HUES6 (cell line): Measurements from ENCODE around the gene PFKP.
"Not testable (repeated sequence)": the region's sequence is repeated elsewhere in the genome, so short reads cannot be mapped to it uniquely, and the experiment has no call there.

Experiments used
- H3K27ac ChIP-seq: 2 replicates; pipeline ENCODE4 v1.7.0; 2013; ENCODE audit warnings: low read depth, mild to moderate bottlenecking, low read length, inconsistent platforms
- H3K27me3 ChIP-seq: 2 replicates; pipeline ENCODE4 v1.6.1; 2013; ENCODE audit warnings: low read length; ENCODE audit not compliant: control insufficient read depth, insufficient read depth
- H3K36me3 ChIP-seq: 2 replicates; pipeline ENCODE4 v1.6.1; 2013; ENCODE audit warnings: low read length; ENCODE audit not compliant: control insufficient read depth, insufficient read depth
- H3K4me1 ChIP-seq: 2 replicates; pipeline ENCODE4 v1.6.1; 2013; ENCODE audit warnings: low read length; ENCODE audit not compliant: control insufficient read depth, insufficient read depth
- H3K4me3 ChIP-seq: 2 replicates; pipeline ENCODE4 v1.5.1; 2013; ENCODE audit warnings: low read depth, low read length
- H3K9ac ChIP-seq: one replicate; pipeline ENCODE4 v1.6.1; 2013; ENCODE audit warnings: mild to moderate bottlenecking, low read length
- H3K9me3 ChIP-seq: 2 replicates; pipeline ENCODE4 v1.6.1; 2013; ENCODE audit warnings: low read depth, low read length; ENCODE audit not compliant: control insufficient read depth, insufficient read depth

Gene PFKP

GRCh38 chr10:3100093-3100792 lies 32.9 kb downstream of the PFKP start:
- no peak overlapping the region for H3K9ac ChIP-seq
- H3K4me1 ChIP-seq = peaks cover 27% of the 10 kb centered on the region
- no peak overlapping the region for H3K27ac ChIP-seq
- no peaks in the 10 kb centered on the region for H3K9me3 ChIP-seq
- no peaks in the 10 kb centered on the region for H3K27me3 ChIP-seq
- H3K36me3 ChIP-seq = peaks cover 60% of the 10 kb centered on the region
- H3K4me3 ChIP-seq = no peak overlapping the region

GRCh38 chr10:3100856-3101640 lies 33.7 kb downstream of the PFKP start:
- H3K27me3 ChIP-seq = no peaks in the 10 kb centered on the region
- peaks cover 68% of the 10 kb centered on the region for H3K36me3 ChIP-seq
- no peak overlapping the region for H3K4me3 ChIP-seq
- H3K4me1 ChIP-seq = peaks cover 19% of the 10 kb centered on the region
- H3K9ac ChIP-seq = no peak overlapping the region
- H3K27ac ChIP-seq = no peak overlapping the region
- H3K9me3 ChIP-seq = no peaks in the 10 kb centered on the region

- H3K36me3 ChIP-seq = peaks cover 79% of the 10 kb centered on the region
- H3K27ac ChIP-seq = peak overlapping the region; percentile 56; the same call in 1 of the 2 replicates
- H3K4me3 ChIP-seq = no peak overlapping the region
- H3K4me1 ChIP-seq = peaks cover 9% of the 10 kb centered on the region
- H3K9me3 ChIP-seq = no peaks in the 10 kb centered on the region
- H3K9ac ChIP-seq = no peak overlapping the region
- no peaks in the 10 kb centered on the region for H3K27me3 ChIP-seq
These were observed 35.5 kb downstream of the PFKP start for GRCh38 chr10:3102720-3103427.

- H3K4me1 ChIP-seq = peaks cover 9% of the 10 kb centered on the region
- peaks cover 85% of the 10 kb centered on the region for H3K36me3 ChIP-seq
- no peaks in the 10 kb centered on the region for H3K9me3 ChIP-seq
- H3K27me3 ChIP-seq = no peaks in the 10 kb centered on the region
- no peak overlapping the region for H3K4me3 ChIP-seq
- peak overlapping the region; percentile 56; the same call in 1 of the 2 replicates for H3K27ac ChIP-seq
- no peak overlapping the region for H3K9ac ChIP-seq
These were observed 36.3 kb downstream of the PFKP start for GRCh38 chr10:3103646-3104045.

- Histone ChIP-seq H3K27me3 (no peaks in the 10 kb centered on the region), H3K4me3 (no peak overlapping the region), H3K27ac (no peak overlapping the region), H3K36me3 (peaks cover 85% of the 10 kb centered on the region), H3K9me3 (no peaks in the 10 kb centered on the region), H3K9ac (no peak overlapping the region), H3K4me1 (peaks cover 9% of the 10 kb centered on the region)
These were observed 37.0 kb downstream of the PFKP start for GRCh38 chr10:3104251-3104918.

- no peak overlapping the region for H3K4me3 ChIP-seq
- H3K27me3 ChIP-seq = no peaks in the 10 kb centered on the region
- H3K4me1 ChIP-seq = peaks cover 9% of the 10 kb centered on the region
- H3K9me3 ChIP-seq = no peaks in the 10 kb centered on the region
- H3K27ac ChIP-seq = no peak overlapping the region
- H3K9ac ChIP-seq = no peak overlapping the region
- peaks cover 83% of the 10 kb centered on the region for H3K36me3 ChIP-seq
These were observed 37.8 kb downstream of the PFKP start for GRCh38 chr10:3105166-3105565.

- Histone ChIP-seq H3K36me3 (peaks cover 83% of the 10 kb centered on the region), H3K9ac (no peak overlapping the region), H3K27me3 (no peaks in the 10 kb centered on the region), H3K4me1 (peaks cover 9% of the 10 kb centered on the region), H3K9me3 (no peaks in the 10 kb centered on the region), H3K4me3 (no peak overlapping the region), H3K27ac (no peak overlapping the region)
These were observed 38.6 kb downstream of the PFKP start for GRCh38 chr10:3105905-3106304.

GRCh38 chr10:3106328-3106727 lies 39.0 kb downstream of the PFKP start:
- H3K4me3 ChIP-seq, H3K27ac ChIP-seq, H3K27me3 ChIP-seq, H3K9me3 ChIP-seq, H3K4me1 ChIP-seq, H3K9ac ChIP-seq: not testable (repeated sequence)
- peaks cover 83% of the 10 kb centered on the region for H3K36me3 ChIP-seq

GRCh38 chr10:3106928-3107425 lies 39.6 kb downstream of the PFKP start:
- H3K4me1 ChIP-seq = peaks cover 9% of the 10 kb centered on the region
- no peaks in the 10 kb centered on the region for H3K27me3 ChIP-seq
- H3K9me3 ChIP-seq = no peaks in the 10 kb centered on the region
- peaks cover 85% of the 10 kb centered on the region for H3K36me3 ChIP-seq
- H3K4me3 ChIP-seq = no peak overlapping the region
- no peak overlapping the region for H3K27ac ChIP-seq
- H3K9ac ChIP-seq = no peak overlapping the region

GRCh38 chr10:3107426-3107961 lies 40.1 kb downstream of the PFKP start:
- Histone ChIP-seq H3K4me1 (peaks cover 9% of the 10 kb centered on the region), H3K27me3 (no peaks in the 10 kb centered on the region), H3K9ac (no peak overlapping the region), H3K9me3 (no peaks in the 10 kb centered on the region), H3K4me3 (no peak overlapping the region), H3K27ac (no peak overlapping the region), H3K36me3 (peaks cover 90% of the 10 kb centered on the region)
